Aorta (tissue), 5 donors: Measurements from ENCODE around the gene LDLR. TPM values are rescaled to one million over a fixed set of nuclear protein-coding genes. Genes with fewer than 3 reads are reported as not detected.
A peak's percentile ranks its signal among the peaks of the same experiment; 100 is the strongest.
"Not testable (repeated sequence)": the region's sequence is repeated elsewhere in the genome, so short reads cannot be mapped to it uniquely, and the experiment has no call there.

Experiments
- ATAC-seq: fragments of 200-7000 bp; cut with Tn5 transposase; one replicate; pipeline ENCODE4 v1.9.1; 2022; ENCODE audit warnings: moderate library complexity; ENCODE audit not compliant: low FRiP score
- DNase-seq, 2 donors: peaks; one replicate each; pipeline ENCODE4 v3.0.0-alpha.2; 2020
- H3K27ac ChIP-seq, 2 donors: one replicate each; pipeline ENCODE4 v1.5.1; 2013; ENCODE audit warnings: low read length in 2 of 2, mild to moderate bottlenecking in 2 of 2, moderate library complexity in 2 of 2, control low read depth in 1 of 2, inconsistent platforms in 1 of 2, low read depth in 1 of 2
- H3K27me3 ChIP-seq, 2 donors: one replicate each; pipeline ENCODE4 v1.6.1; 2013; ENCODE audit warnings: control low read depth in 1 of 2, low read length in 1 of 2, mild to moderate bottlenecking in 1 of 2, moderate library complexity in 1 of 2; ENCODE audit not compliant: insufficient read depth in 2 of 2, control insufficient read depth in 1 of 2
- H3K36me3 ChIP-seq, 2 donors: one replicate each; pipeline ENCODE4 v1.6.1; 2013; ENCODE audit warnings: control low read depth in 1 of 2, low read length in 1 of 2, mild to moderate bottlenecking in 1 of 2; ENCODE audit not compliant: insufficient read depth in 2 of 2, control insufficient read depth in 1 of 2
- H3K4me1 ChIP-seq, 2 donors: one replicate each; pipeline ENCODE4 v1.6.1; 2013; ENCODE audit warnings: low read length in 2 of 2, control low read depth in 1 of 2, mild to moderate bottlenecking in 1 of 2, moderate library complexity in 1 of 2; ENCODE audit not compliant: insufficient read depth in 2 of 2, control insufficient read depth in 1 of 2
- H3K4me3 ChIP-seq, 2 donors: one replicate each; pipeline ENCODE4 v1.5.1; 2013; ENCODE audit warnings: low read length in 2 of 2, control low read depth in 1 of 2, mild to moderate bottlenecking in 1 of 2
- H3K9me3 ChIP-seq: one replicate; pipeline ENCODE4 v1.6.1; 2013; ENCODE audit warnings: mild to moderate bottlenecking, low read length; ENCODE audit not compliant: control insufficient read depth
- WGBS, 2 donors: extraction: QIAGEN DNeasy Blood & Tissue Kit; methylation state at CpG; one replicate each; pipeline ENCODE4 v1.1.7; 2013; 5-methylcytosine and 5-hydroxymethylcytosine counted together
- intact Hi-C, 2 donors: fragments of 100-400 bp; cut with DNase I; formaldehyde crosslinking; loops; one replicate each; pipeline versions ENCODE4 v1.14.2 to v1.15.0; 2022
- polyA plus RNA-seq, 2 donors: library from polyadenylated mRNA; stranded (reverse); fragments of 200-250 nt; gene quantifications; one replicate each; pipeline ENCODE4 v1.2.3, GENCODE V29; 2013
- total RNA-seq, 2 donors: library from RNA; stranded (reverse); fragmentation: NEBNext Ultra II Directional; extraction: Animal tissue kit (Norgen Biotek cat#: 25700); gene quantifications; one replicate each; pipeline ENCODE4 v1.2.1, GENCODE V29; 2021
- donor health status: healthy with polysubstance abuse.
- donor health status: Bipolar disorder and iron deficiency.
- donor health status: DM: no; HTN: no; CAD: no.
- donor health status: DM: no; HTN: no; CAD: no.
- donor health status: DM: yes; HTN: yes; CAD: no.

LDLR gene
- total and polyA plus RNA-seq, 4 donors = 3.4 to 94.0 (median 29.9) TPM

GRCh38 chr19:11152318-11153062 lies 63.2 kb downstream of the LDLR start:
- H3K27ac ChIP-seq = peak overlapping the region; percentile 39 to 74
- DNase-seq (peak; percentile 81 to 86), ATAC-seq (peak; percentile 66)
- no peaks in the 10 kb centered on the region for H3K27me3 ChIP-seq
- no peaks in the 10 kb centered on the region for H3K9me3 ChIP-seq
- intact Hi-C loops = no loop called here
- 46 to 47% methylated on average over 11 of the region's 11 CpGs for WGBS, 2 donors
- no peaks in the 10 kb centered on the region for H3K4me1 ChIP-seq
- no peaks in the 10 kb centered on the region for H3K36me3 ChIP-seq
- H3K4me3 ChIP-seq = no peak overlapping the region

- intact Hi-C loops = no loop called here
- Histone ChIP-seq H3K9me3 (no peaks in the 10 kb centered on the region), H3K36me3 (no peaks in the 10 kb centered on the region), H3K4me1 (no peaks in the 10 kb centered on the region), H3K27me3 (no peaks in the 10 kb centered on the region), H3K4me3 (no peak overlapping the region), H3K27ac (no peak overlapping the region)
- DNase-seq (no peak), ATAC-seq (no peak)
- 41 to 46% methylated on average over 6 of the region's 6 CpGs for WGBS, 2 donors
Measured at GRCh38 chr19:11154683-11155047, 65.4 kb downstream of the LDLR start.

GRCh38 chr19:11155373-11156120 lies 66.3 kb downstream of the LDLR start, which contains the start of gene SPC24:
SPC24 (minus strand) TSS chr19:11155782; CDS start chr19:11155776, 6 bp downstream.
- Histone ChIP-seq H3K4me1 (no peaks in the 10 kb centered on the region), H3K27me3 (no peaks in the 10 kb centered on the region), H3K36me3 (no peaks in the 10 kb centered on the region), H3K4me3 (no peak within 1 kb of the TSS), H3K27ac (peak within 1 kb of the TSS in 1 of 2 donors; percentile 39), H3K9me3 (no peaks in the 10 kb centered on the region)
- ATAC-seq (peak; percentile 90), DNase-seq (peak; percentile 96 to 97)
- 1% methylated on average over 45 to 50 of the region's 50 CpGs for WGBS, 2 donors
- intact Hi-C loops = no loop called here

GRCh38 chr19:11159598-11160439 lies 70.6 kb downstream of the LDLR start:
- Histone ChIP-seq H3K9me3 (no peaks in the 10 kb centered on the region), H3K27ac (no peak overlapping the region), H3K4me3 (no peak overlapping the region), H3K27me3 (no peaks in the 10 kb centered on the region), H3K4me1 (no peaks in the 10 kb centered on the region), H3K36me3 (no peaks in the 10 kb centered on the region)
- ATAC-seq (peak; percentile 52), DNase-seq (no peak)
- 9 to 13% methylated on average over 16 of the region's 16 CpGs for WGBS, 2 donors
- intact Hi-C loops = no loop called here

GRCh38 chr19:11160440-11160768 lies 71.1 kb downstream of the LDLR start:
- H3K4me1 ChIP-seq, H3K9me3 ChIP-seq, intact Hi-C loops: not testable (repeated sequence)

GRCh38 chr19:11164296-11164695 lies 75.0 kb downstream of the LDLR start:
- H3K36me3 ChIP-seq = peaks cover 0 to 1% of the 10 kb centered on the region in 2 donors
- H3K4me3 ChIP-seq = peak overlapping the region; percentile 32 to 49
- H3K27me3 ChIP-seq = no peaks in the 10 kb centered on the region
- peak overlapping the region; percentile 91 to 92 for H3K27ac ChIP-seq
- intact Hi-C loops = no loop called here
- H3K4me1 ChIP-seq = no peaks in the 10 kb centered on the region
- 8 to 11% methylated on average over 11 of the region's 11 CpGs for WGBS, 2 donors
- peak; percentile 34 for ATAC-seq
- H3K9me3 ChIP-seq = no peaks in the 10 kb centered on the region
- DNase-seq = no peak

More at GRCh38 chr19:11160440-11160768, 71.1 kb downstream of the LDLR start:
- WGBS, 2 donors = 87 to 91% methylated on average over 2 of the region's 2 CpGs
- not testable (repeated sequence) for H3K27ac ChIP-seq, H3K4me3 ChIP-seq, H3K27me3 ChIP-seq, H3K36me3 ChIP-seq, DNase-seq, ATAC-seq

- ATAC-seq (peak; percentile 81), DNase-seq (peak; percentile 92 to 93)
- Histone ChIP-seq H3K4me3 (peak overlapping the region; percentile 32 to 49), H3K27ac (peak overlapping the region in 1 of 2 donors; percentile 91), H3K9me3 (no peaks in the 10 kb centered on the region), H3K4me1 (no peaks in the 10 kb centered on the region), H3K27me3 (no peaks in the 10 kb centered on the region), H3K36me3 (peaks cover 0 to 3% of the 10 kb centered on the region in 2 donors)
- intact Hi-C loops = no loop called here
- 5% methylated on average over 17 of the region's 17 CpGs for WGBS, 2 donors
Measured at GRCh38 chr19:11164879-11165406, 75.7 kb downstream of the LDLR start.

GRCh38 chr19:11165486-11166030 lies 76.3 kb downstream of the LDLR start:
- peaks cover 0 to 5% of the 10 kb centered on the region in 2 donors for H3K36me3 ChIP-seq
- no peak overlapping the region for H3K4me3 ChIP-seq
- ATAC-seq (peak; percentile 20), DNase-seq (no peak)
- H3K9me3 ChIP-seq = no peaks in the 10 kb centered on the region
- intact Hi-C loops = loop anchor here in 1 of 2 donors (2.0 kb wide), 1 partner anchor 37 kb away; no protein-coding TSS in a partner anchor
- peak overlapping the region in 1 of 2 donors; percentile 91 for H3K27ac ChIP-seq
- no peaks in the 10 kb centered on the region for H3K4me1 ChIP-seq
- 29 to 35% methylated on average over 13 of the region's 13 CpGs for WGBS, 2 donors
- H3K27me3 ChIP-seq = no peaks in the 10 kb centered on the region
